ENCODE measurements around the gene OBSCN.

Gene OBSCN

DNA sequence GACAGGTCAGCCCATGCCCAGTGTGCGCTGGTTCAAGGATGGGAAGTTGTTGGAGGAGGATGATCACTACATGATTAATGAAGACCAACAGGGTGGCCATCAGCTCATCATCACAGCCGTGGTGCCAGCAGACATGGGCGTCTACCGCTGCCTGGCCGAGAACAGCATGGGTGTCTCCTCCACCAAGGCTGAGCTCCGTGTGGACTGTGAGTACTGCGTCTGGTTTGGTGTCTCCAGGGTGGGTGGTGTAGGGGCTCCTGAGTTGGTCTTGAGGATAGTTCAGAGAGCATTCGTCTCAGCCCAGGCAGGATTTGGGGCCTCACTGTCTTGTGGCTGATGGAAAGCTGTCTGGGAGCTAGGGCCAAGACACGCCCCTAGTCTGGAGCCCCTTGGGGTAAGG is 115.6 kb downstream of the OBSCN start:
- Histone ChIP-seq H3K27me3 (ENCODE audit: insufficient read depth, low read length) (no peaks in the 10 kb centered on the region), H3K36me3 (ENCODE audit: insufficient read depth, low read length) (no peaks in the 10 kb centered on the region), H3K79me2 (ENCODE audit: insufficient read depth, low read length) (no peaks in the 10 kb centered on the region), H3K9me3 (ENCODE audit: low read length) (no peaks in the 10 kb centered on the region), H3K4me1 (ENCODE audit: insufficient read depth, low read length, severe bottlenecking) (no peaks in the 10 kb centered on the region), H2AFZ (ENCODE audit: low read length) (no peak overlapping the region), H4K20me1 (ENCODE audit: insufficient read depth, low read length) (no peaks in the 10 kb centered on the region), H3K4me3 (ENCODE audit: low read depth, low read length, poor library complexity, severe bottlenecking) (no peak overlapping the region), H3F3A (ENCODE audit: insufficient read depth, low read length) (no peaks in the 10 kb centered on the region), H3K9me2 (ENCODE audit: low read depth, low read length) (no peaks in the 10 kb centered on the region), H3K9ac (ENCODE audit: low read length) (no peak overlapping the region), H3K27ac (ENCODE audit: low read depth, low read length, poor library complexity, severe bottlenecking) (no peak overlapping the region), H3K4me2 (ENCODE audit: low read length) (no peak overlapping the region)
- TF ChIP-seq, protein P1, sequence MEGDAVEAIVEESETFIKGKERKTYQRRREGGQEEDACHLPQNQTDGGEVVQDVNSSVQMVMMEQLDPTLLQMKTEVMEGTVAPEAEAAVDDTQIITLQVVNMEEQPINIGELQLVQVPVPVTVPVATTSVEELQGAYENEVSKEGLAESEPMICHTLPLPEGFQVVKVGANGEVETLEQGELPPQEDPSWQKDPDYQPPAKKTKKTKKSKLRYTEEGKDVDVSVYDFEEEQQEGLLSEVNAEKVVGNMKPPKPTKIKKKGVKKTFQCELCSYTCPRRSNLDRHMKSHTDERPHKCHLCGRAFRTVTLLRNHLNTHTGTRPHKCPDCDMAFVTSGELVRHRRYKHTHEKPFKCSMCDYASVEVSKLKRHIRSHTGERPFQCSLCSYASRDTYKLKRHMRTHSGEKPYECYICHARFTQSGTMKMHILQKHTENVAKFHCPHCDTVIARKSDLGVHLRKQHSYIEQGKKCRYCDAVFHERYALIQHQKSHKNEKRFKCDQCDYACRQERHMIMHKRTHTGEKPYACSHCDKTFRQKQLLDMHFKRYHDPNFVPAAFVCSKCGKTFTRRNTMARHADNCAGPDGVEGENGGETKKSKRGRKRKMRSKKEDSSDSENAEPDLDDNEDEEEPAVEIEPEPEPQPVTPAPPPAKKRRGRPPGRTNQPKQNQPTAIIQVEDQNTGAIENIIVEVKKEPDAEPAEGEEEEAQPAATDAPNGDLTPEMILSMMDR (IDR thresholded peaks at IDR 0.05; ENCODE audit: low read length), result no peak
- TF ChIP-seq EZH2 (IDR thresholded peaks at IDR 0.05; ENCODE audit: borderline replicate concordance, low read length), result no peak

DNA sequence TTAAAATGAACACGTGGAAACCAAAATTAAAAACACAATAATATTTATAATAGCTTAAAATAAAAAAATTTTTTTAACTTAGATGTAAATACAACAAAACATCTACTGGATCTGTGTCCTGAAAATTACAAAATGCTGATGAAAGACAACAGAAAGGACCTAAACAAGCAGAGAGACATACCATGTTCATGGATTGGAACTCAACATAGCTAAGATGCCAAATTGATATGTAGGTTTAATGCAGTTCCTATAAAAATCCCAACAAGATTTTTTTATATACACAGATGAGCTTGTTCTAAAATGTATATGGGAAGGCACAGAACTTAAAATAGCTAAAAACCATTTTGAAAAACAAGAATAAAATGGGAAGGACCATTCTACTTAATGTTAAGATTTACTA is 117.4 kb downstream of the OBSCN start:
- Histone ChIP-seq H3K27ac (ENCODE audit: low read depth, low read length, poor library complexity, severe bottlenecking) (no peak overlapping the region), H3K9me3 (ENCODE audit: low read length) (no peaks in the 10 kb centered on the region), H3K9me2 (ENCODE audit: low read depth, low read length) (no peaks in the 10 kb centered on the region), H3K36me3 (ENCODE audit: insufficient read depth, low read length) (no peaks in the 10 kb centered on the region), H3K9ac (ENCODE audit: low read length) (no peak overlapping the region), H3K4me2 (ENCODE audit: low read length) (no peak overlapping the region), H3K4me3 (ENCODE audit: low read depth, low read length, poor library complexity, severe bottlenecking) (no peak overlapping the region), H3K27me3 (ENCODE audit: insufficient read depth, low read length) (no peaks in the 10 kb centered on the region), H2AFZ (ENCODE audit: low read length) (no peak overlapping the region), H3K79me2 (ENCODE audit: insufficient read depth, low read length) (no peaks in the 10 kb centered on the region), H4K20me1 (ENCODE audit: insufficient read depth, low read length) (no peaks in the 10 kb centered on the region), H3K4me1 (ENCODE audit: insufficient read depth, low read length, severe bottlenecking) (no peaks in the 10 kb centered on the region), H3F3A (ENCODE audit: insufficient read depth, low read length) (no peaks in the 10 kb centered on the region)
- TF ChIP-seq, protein P1 (IDR thresholded peaks at IDR 0.05; ENCODE audit: low read length), result no peak
- no peak for TF ChIP-seq EZH2 (IDR thresholded peaks at IDR 0.05; ENCODE audit: borderline replicate concordance, low read length)

DNA sequence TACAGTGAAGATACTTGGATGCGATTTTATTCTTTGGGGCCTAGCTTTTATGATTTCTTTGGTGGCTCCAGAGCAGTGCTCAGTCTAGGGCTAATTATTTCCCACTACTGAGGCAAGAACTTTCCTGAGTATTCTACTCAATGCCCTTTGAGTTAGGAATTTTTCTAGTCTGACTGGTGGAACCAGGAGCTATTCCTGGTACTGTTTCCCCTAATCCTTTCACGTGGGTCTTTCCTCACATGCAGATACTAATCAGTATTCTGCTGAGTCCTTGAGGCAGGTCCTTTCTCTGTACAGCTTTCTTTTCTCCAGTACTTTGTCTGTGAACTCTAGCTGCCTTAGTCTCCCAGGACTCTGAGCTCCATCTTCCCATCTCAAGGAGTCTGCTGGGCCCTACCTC is 122.0 kb downstream of the OBSCN start:
- Histone ChIP-seq H3K9ac (ENCODE audit: low read length) (no peak overlapping the region), H2AFZ (ENCODE audit: low read length) (no peak overlapping the region), H3K4me2 (ENCODE audit: low read length) (no peak overlapping the region), H3F3A (ENCODE audit: insufficient read depth, low read length) (no peaks in the 10 kb centered on the region), H3K27ac (ENCODE audit: low read depth, low read length, poor library complexity, severe bottlenecking) (no peak overlapping the region), H3K9me3 (ENCODE audit: low read length) (no peaks in the 10 kb centered on the region), H3K4me3 (ENCODE audit: low read depth, low read length, poor library complexity, severe bottlenecking) (no peak overlapping the region), H3K4me1 (ENCODE audit: insufficient read depth, low read length, severe bottlenecking) (no peaks in the 10 kb centered on the region), H4K20me1 (ENCODE audit: insufficient read depth, low read length) (no peaks in the 10 kb centered on the region), H3K79me2 (ENCODE audit: insufficient read depth, low read length) (no peaks in the 10 kb centered on the region), H3K27me3 (ENCODE audit: insufficient read depth, low read length) (no peaks in the 10 kb centered on the region), H3K9me2 (ENCODE audit: low read depth, low read length) (no peaks in the 10 kb centered on the region), H3K36me3 (ENCODE audit: insufficient read depth, low read length) (no peaks in the 10 kb centered on the region)
- TF ChIP-seq, protein P1 (IDR thresholded peaks at IDR 0.05; ENCODE audit: low read length), result no peak
- no peak for TF ChIP-seq EZH2 (IDR thresholded peaks at IDR 0.05; ENCODE audit: borderline replicate concordance, low read length)
